Neural cell (in vitro differentiated cells): Measurements from ENCODE around the gene DHX58. TPM values are rescaled to one million over a fixed set of nuclear protein-coding genes. Genes with fewer than 3 reads are reported as not detected.

Experiments used
- H2AFZ ChIP-seq: fragments of 200-600, 300-800 bp; sonication (generic), shearing (Covaris generic); 2 replicates; pipeline ENCODE4 v1.6.0; 2014; ENCODE audit warnings: low read depth, mild to moderate bottlenecking, antibody characterized with exemption, low read length, moderate library complexity
- H3F3A ChIP-seq: fragments of 200-600 bp; shearing (Covaris generic); 2 replicates; pipeline ENCODE4 v1.6.1; 2016; ENCODE audit warnings: mild to moderate bottlenecking, moderate library complexity, mixed read lengths, antibody characterized with exemption, low read length; ENCODE audit not compliant: insufficient read depth, poor library complexity, severe bottlenecking
- H3K27ac ChIP-seq: fragments of 200-600, 300-800 bp; sonication (generic), shearing (Covaris generic); 2 replicates; pipeline ENCODE4 v1.5.1; 2014; ENCODE audit warnings: mild to moderate bottlenecking, low read length, moderate library complexity
- H3K27me3 ChIP-seq: fragments of 300-800, 200-600 bp; sonication (generic), shearing (Covaris generic); 2 replicates; pipeline ENCODE4 v1.6.0; 2014; ENCODE audit warnings: mild to moderate bottlenecking, low read depth, low read length, moderate library complexity; ENCODE audit not compliant: insufficient read depth
- H3K36me3 ChIP-seq: fragments of 300-800, 200-600 bp; sonication (generic), shearing (Covaris generic); 2 replicates; pipeline ENCODE4 v1.5.1; 2014; ENCODE audit warnings: mild to moderate bottlenecking, antibody characterized with exemption, low read length, moderate library complexity; ENCODE audit not compliant: insufficient read depth
- H3K4me2 ChIP-seq: fragments of 300-800, 200-600 bp; sonication (generic), shearing (Covaris generic); 2 replicates; pipeline ENCODE4 v1.6.0; 2014; ENCODE audit warnings: mild to moderate bottlenecking, low read length
- H3K4me3 ChIP-seq: fragments of 300-800, 200-600 bp; sonication (generic), shearing (Covaris generic); 2 replicates; pipeline ENCODE4 v1.5.1; 2014; ENCODE audit warnings: mild to moderate bottlenecking, low read length, moderate library complexity
- H3K79me2 ChIP-seq: fragments of 200-600 bp; shearing (Covaris generic); replicated peaks from 2 replicates; pipeline ENCODE4 v1.6.0; 2014; ENCODE audit warnings: mild to moderate bottlenecking, low read length, moderate library complexity; ENCODE audit not compliant: insufficient read depth
- H3K9ac ChIP-seq: fragments of 300-800, 200-600 bp; sonication (generic), shearing (Covaris generic); 2 replicates; pipeline ENCODE4 v1.6.1; 2016; ENCODE audit warnings: mild to moderate bottlenecking, low read length, mixed read lengths
- H3K9me2 ChIP-seq: fragments of 200-600 bp; shearing (Covaris generic); 2 replicates; pipeline ENCODE4 v1.6.1; 2016; ENCODE audit warnings: mild to moderate bottlenecking, low read length, mixed read lengths; ENCODE audit not compliant: insufficient read depth
- H3K9me3 ChIP-seq: fragments of 200-600, 300-800 bp; sonication (generic), shearing (Covaris generic); 2 replicates; pipeline ENCODE4 v1.6.1; 2016; ENCODE audit warnings: mild to moderate bottlenecking, mixed run types, low read length, moderate library complexity, mixed read lengths
- H4K20me1 ChIP-seq: fragments of 200-600 bp; shearing (Covaris generic); 2 replicates; pipeline ENCODE4 v1.6.1; 2016; ENCODE audit warnings: mild to moderate bottlenecking, mixed run types; ENCODE audit not compliant: insufficient read depth
- EP300 ChIP-seq: fragments of 450-650 bp; conservative IDR thresholded peaks from 2 replicates; pipeline ENCODE4 v1.6.1; 2014; ENCODE audit warnings: antibody characterized with exemption, mild to moderate bottlenecking, moderate library complexity; ENCODE audit not compliant: poor library complexity, severe bottlenecking
- EZH2 ChIP-seq: fragments of 200-600, 300-800 bp; shearing (Covaris generic), sonication (generic); IDR thresholded peaks from 2 replicates; pipeline ENCODE4 v1.6.1; 2014; ENCODE audit warnings: antibody characterized with exemption, low read length, borderline replicate concordance, mild to moderate bottlenecking; ENCODE audit not compliant: insufficient read depth, poor library complexity, severe bottlenecking
- MXI1 ChIP-seq: fragments of 450-650 bp; conservative IDR thresholded peaks from 2 replicates; pipeline ENCODE4 v1.6.1; 2014; ENCODE audit warnings: antibody characterized with exemption, mild to moderate bottlenecking; ENCODE audit not compliant: poor library complexity, severe bottlenecking
- RAD21 ChIP-seq: fragments of 450-650 bp; conservative IDR thresholded peaks from 2 replicates; pipeline ENCODE4 v1.6.1; 2014; ENCODE audit warnings: antibody characterized with exemption, mild to moderate bottlenecking, moderate library complexity
- SMC3 ChIP-seq: fragments of 450-650 bp; conservative IDR thresholded peaks from 2 replicates; pipeline ENCODE4 v1.6.1; 2014; ENCODE audit warnings: antibody characterized with exemption, mild to moderate bottlenecking, moderate library complexity; ENCODE audit not compliant: poor library complexity
- TAF1 ChIP-seq: IDR thresholded peaks from 2 replicates; pipeline ENCODE4 v1.6.1; 2012; ENCODE audit warnings: low read depth
- polyA plus RNA-seq: library from polyadenylated mRNA; depleted of rRNA; stranded (reverse); fragments of >200 nt; gene quantifications from 2 replicates; pipeline ENCODE4 v1.2.3, GENCODE V29; 2014
- TF ChIP-seq, protein P1 (sequence below): IDR thresholded peaks from 2 replicates; pipeline ENCODE4 v1.6.1; 2012; ENCODE audit warnings: borderline replicate concordance
- TF ChIP-seq, protein P2 (sequence below): fragments of 450-650 bp; IDR thresholded peaks from 2 replicates; pipeline ENCODE4 v1.5.1; 2014; ENCODE audit warnings: antibody characterized with exemption, mild to moderate bottlenecking, moderate library complexity; ENCODE audit not compliant: poor library complexity, severe bottlenecking

Gene DHX58
- polyA plus RNA-seq, 1 donor from 2014 or later: 0.87 TPM

DNA sequence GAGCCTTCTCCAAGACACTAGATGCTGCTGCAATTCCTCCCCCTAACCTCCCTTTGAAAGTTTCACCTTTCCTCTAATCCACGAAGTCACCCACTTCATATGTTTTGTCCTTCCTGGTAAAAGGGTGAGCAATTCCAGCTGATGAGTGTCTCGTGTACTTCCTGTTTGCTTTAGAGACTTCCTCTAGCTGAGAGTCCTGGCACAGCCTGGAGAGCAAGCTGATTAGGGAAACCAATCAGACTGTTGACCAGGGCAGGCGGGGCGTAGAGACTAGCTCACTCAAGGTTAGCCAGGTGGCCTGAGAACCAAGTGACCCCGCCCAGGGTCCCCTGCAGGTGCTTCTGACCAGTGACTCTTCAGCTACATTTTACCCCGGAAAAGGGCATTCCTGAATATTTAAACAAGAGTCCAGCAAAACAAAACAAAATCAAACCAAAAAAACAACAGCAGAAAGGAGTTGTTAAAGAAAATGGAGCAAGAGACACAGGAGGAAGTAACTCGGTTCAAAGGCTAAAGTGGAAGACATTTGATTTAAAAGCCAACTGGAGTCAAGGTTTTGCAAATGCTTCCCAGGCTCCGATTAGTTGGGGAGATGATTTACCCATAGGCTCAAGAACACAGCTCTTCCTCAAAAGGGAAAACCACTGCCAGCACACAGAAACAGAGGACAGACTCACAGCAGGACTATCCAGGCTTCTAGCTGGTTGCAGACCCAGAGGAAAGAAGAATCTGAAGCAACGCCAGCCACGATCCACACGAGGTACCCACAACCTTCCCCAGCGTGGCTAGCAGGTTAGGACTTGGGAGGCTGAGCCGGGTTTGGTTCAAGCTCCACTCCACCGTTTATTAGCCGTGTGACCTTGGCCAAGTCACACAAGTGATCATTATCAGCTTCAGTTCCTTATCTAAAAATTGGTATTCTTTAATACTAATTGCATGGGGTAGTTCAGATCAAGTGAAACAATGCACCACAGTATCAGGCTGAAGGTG, 23.4 kb upstream of the DHX58 start:
- H2AFZ ChIP-seq: no peak overlapping the region
- no peaks in the 10 kb centered on the region for H3K9me2 ChIP-seq
- no peak overlapping the region for H3K27ac ChIP-seq
- no peak overlapping the region for H3K4me2 ChIP-seq
- no peak overlapping the region for H3K9ac ChIP-seq
- no peaks in the 10 kb centered on the region for H3F3A ChIP-seq
- no peaks in the 10 kb centered on the region for H3K27me3 ChIP-seq
- TF ChIP-seq TAF1 (no peak), SMC3 (no peak), EZH2 (no peak), RAD21 (no peak), EP300 (no peak)
- TF ChIP-seq, protein P1, sequence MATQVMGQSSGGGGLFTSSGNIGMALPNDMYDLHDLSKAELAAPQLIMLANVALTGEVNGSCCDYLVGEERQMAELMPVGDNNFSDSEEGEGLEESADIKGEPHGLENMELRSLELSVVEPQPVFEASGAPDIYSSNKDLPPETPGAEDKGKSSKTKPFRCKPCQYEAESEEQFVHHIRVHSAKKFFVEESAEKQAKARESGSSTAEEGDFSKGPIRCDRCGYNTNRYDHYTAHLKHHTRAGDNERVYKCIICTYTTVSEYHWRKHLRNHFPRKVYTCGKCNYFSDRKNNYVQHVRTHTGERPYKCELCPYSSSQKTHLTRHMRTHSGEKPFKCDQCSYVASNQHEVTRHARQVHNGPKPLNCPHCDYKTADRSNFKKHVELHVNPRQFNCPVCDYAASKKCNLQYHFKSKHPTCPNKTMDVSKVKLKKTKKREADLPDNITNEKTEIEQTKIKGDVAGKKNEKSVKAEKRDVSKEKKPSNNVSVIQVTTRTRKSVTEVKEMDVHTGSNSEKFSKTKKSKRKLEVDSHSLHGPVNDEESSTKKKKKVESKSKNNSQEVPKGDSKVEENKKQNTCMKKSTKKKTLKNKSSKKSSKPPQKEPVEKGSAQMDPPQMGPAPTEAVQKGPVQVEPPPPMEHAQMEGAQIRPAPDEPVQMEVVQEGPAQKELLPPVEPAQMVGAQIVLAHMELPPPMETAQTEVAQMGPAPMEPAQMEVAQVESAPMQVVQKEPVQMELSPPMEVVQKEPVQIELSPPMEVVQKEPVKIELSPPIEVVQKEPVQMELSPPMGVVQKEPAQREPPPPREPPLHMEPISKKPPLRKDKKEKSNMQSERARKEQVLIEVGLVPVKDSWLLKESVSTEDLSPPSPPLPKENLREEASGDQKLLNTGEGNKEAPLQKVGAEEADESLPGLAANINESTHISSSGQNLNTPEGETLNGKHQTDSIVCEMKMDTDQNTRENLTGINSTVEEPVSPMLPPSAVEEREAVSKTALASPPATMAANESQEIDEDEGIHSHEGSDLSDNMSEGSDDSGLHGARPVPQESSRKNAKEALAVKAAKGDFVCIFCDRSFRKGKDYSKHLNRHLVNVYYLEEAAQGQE: no peak
- TF ChIP-seq, protein P2, sequence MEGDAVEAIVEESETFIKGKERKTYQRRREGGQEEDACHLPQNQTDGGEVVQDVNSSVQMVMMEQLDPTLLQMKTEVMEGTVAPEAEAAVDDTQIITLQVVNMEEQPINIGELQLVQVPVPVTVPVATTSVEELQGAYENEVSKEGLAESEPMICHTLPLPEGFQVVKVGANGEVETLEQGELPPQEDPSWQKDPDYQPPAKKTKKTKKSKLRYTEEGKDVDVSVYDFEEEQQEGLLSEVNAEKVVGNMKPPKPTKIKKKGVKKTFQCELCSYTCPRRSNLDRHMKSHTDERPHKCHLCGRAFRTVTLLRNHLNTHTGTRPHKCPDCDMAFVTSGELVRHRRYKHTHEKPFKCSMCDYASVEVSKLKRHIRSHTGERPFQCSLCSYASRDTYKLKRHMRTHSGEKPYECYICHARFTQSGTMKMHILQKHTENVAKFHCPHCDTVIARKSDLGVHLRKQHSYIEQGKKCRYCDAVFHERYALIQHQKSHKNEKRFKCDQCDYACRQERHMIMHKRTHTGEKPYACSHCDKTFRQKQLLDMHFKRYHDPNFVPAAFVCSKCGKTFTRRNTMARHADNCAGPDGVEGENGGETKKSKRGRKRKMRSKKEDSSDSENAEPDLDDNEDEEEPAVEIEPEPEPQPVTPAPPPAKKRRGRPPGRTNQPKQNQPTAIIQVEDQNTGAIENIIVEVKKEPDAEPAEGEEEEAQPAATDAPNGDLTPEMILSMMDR: no peak
- no peaks in the 10 kb centered on the region for H3K36me3 ChIP-seq
- H3K79me2 ChIP-seq: no peaks in the 10 kb centered on the region
- H3K4me3 ChIP-seq: no peak overlapping the region
- no peaks in the 10 kb centered on the region for H4K20me1 ChIP-seq
- H3K9me3 ChIP-seq: no peaks in the 10 kb centered on the region

DNA sequence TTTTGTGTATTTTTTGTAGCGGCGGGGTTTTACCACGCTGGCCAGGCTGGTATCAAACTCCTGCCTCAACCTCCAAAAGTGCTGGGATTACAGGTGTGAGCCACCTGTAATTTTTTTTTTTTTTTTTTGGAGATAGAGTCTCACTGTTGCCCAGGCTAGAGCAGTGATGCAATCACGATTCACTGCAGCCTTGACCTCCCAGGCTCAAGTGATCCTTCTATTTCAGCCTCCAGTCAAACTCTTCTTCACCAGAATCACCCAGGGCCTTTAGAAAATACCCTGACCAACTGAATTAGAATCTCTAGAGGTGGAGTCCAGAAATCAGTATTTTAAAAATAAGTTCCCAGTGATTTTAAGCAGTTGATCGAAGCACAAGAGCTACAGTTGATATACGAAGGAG, 22.6 kb upstream of the DHX58 start:
- H3K9me3 ChIP-seq: no peaks in the 10 kb centered on the region
- TF ChIP-seq MXI1 (no peak), RAD21 (no peak), EZH2 (no peak), EP300 (no peak)
- TF ChIP-seq, protein P1: no peak
- no peak overlapping the region for H3K9ac ChIP-seq
- no peaks in the 10 kb centered on the region for H3K9me2 ChIP-seq
- H4K20me1 ChIP-seq: no peaks in the 10 kb centered on the region
- H3K4me2 ChIP-seq: no peak overlapping the region
- no peaks in the 10 kb centered on the region for H3K36me3 ChIP-seq
- no peak overlapping the region for H3K4me3 ChIP-seq
- H3F3A ChIP-seq: no peaks in the 10 kb centered on the region
- no peaks in the 10 kb centered on the region for H3K27me3 ChIP-seq
- H2AFZ ChIP-seq: no peak overlapping the region
- no peaks in the 10 kb centered on the region for H3K79me2 ChIP-seq
- no peak overlapping the region for H3K27ac ChIP-seq
